Right cardiac atrium (tissue), 5 donors: ENCODE results near the gene NT5C3A. TPM values are rescaled to one million over a fixed set of nuclear protein-coding genes. Genes with fewer than 3 reads are reported as not detected.
"Not testable (repeated sequence)": the region's sequence is repeated elsewhere in the genome, so short reads cannot be mapped to it uniquely, and the experiment has no call there.

ENCODE experiments used
- ATAC-seq, 2 donors: fragments of 200-7000 bp; cut with Tn5 transposase; one replicate each; pipeline versions ENCODE4 v1.8.0 to v1.9.1; 2020; ENCODE audit warnings: moderate library complexity in 2 of 2, mild to moderate bottlenecking in 1 of 2
- DNase-seq, 3 donors: peaks; one replicate each; pipeline ENCODE4 v3.0.0-alpha.2; 2020
- H3K27ac ChIP-seq: one replicate; pipeline ENCODE4 v1.5.1; 2013; ENCODE audit warnings: mild to moderate bottlenecking, low read length, control low read depth, moderate library complexity
- H3K27me3 ChIP-seq: one replicate; pipeline ENCODE4 v1.6.1; 2013; ENCODE audit not compliant: control insufficient read depth, insufficient read depth
- H3K4me1 ChIP-seq: one replicate; pipeline ENCODE4 v1.6.1; 2013; ENCODE audit warnings: low read length; ENCODE audit not compliant: control insufficient read depth, insufficient read depth
- H3K4me3 ChIP-seq: one replicate; pipeline ENCODE4 v1.5.1; 2013; ENCODE audit warnings: low read length, control low read depth
- H3K9me3 ChIP-seq: one replicate; pipeline ENCODE4 v1.6.1; 2013; ENCODE audit warnings: low read length; ENCODE audit not compliant: control insufficient read depth
- WGBS: extraction: QIAGEN DNeasy Blood & Tissue Kit; methylation state at CpG from one replicate; pipeline ENCODE4 v1.1.7; 2013; 5-methylcytosine and 5-hydroxymethylcytosine counted together
- intact Hi-C, 4 donors: fragments of 100-400 bp; cut with DNase I; formaldehyde crosslinking; loops; one replicate each; pipeline versions ENCODE4 v1.11.0 to v1.14.0; 2022 to 2023
- polyA plus RNA-seq: library from polyadenylated mRNA; stranded (reverse); fragments of 200-250 nt; gene quantifications from one replicate; pipeline ENCODE4 v1.2.3, GENCODE V29; 2013
- total RNA-seq, 4 donors: library from RNA; stranded (reverse); fragmentation: NEBNext Ultra II Directional; extraction: Animal tissue kit (Norgen Biotek cat#: 25700); gene quantifications; one replicate each; pipeline ENCODE4 v1.2.1, GENCODE V29; 2021
- donor health status: healthy with polysubstance abuse.
- donor health status: DM: no; HTN: yes; CAD: no.
- donor health status: DM: no; HTN: no; CAD: no.
- donor health status: DM: no; HTN: yes; CAD: no; lungs with severe emphysema.
- donor health status: DM: yes; HTN: yes; CAD: no.

The NT5C3A gene
- total and polyA plus RNA-seq, 5 donors: 12.8 to 21.9 (median 15.0) TPM

GRCh38 chr7:33040803-33041516, 21.6 kb downstream of the NT5C3A start:
- DNase-seq: no peak
- Histone ChIP-seq H3K9me3 (no peaks in the 10 kb centered on the region), H3K27me3 (no peaks in the 10 kb centered on the region), H3K27ac (no peak overlapping the region), H3K4me3 (peak overlapping the region; percentile 5), H3K4me1 (peaks cover 8% of the 10 kb centered on the region)
- ATAC-seq: peak; percentile 63 to 64
- WGBS: 53% methylated on average over 9 of the region's 9 CpGs
- intact Hi-C loops: no loop called here

- intact Hi-C loops: no loop called here
- ATAC-seq (peak in 1 of 2 donors; percentile 27), DNase-seq (no peak)
- no peaks in the 10 kb centered on the region for H3K9me3 ChIP-seq
- peak overlapping the region; percentile 86 for H3K4me3 ChIP-seq
- 15% methylated on average over 1 of the region's 1 CpG for WGBS
- H3K27ac ChIP-seq: no peak overlapping the region
- H3K27me3 ChIP-seq: no peaks in the 10 kb centered on the region
- H3K4me1 ChIP-seq: peaks cover 5% of the 10 kb centered on the region
Observed at GRCh38 chr7:33039903-33040292, 22.7 kb downstream of the NT5C3A start.

GRCh38 chr7:33039257-33039902, 23.2 kb downstream of the NT5C3A start:
- WGBS: 19% methylated on average over 5 of the region's 5 CpGs
- no peaks in the 10 kb centered on the region for H3K9me3 ChIP-seq
- intact Hi-C loops: no loop called here
- ATAC-seq (no peak), DNase-seq (no peak)
- peaks cover 5% of the 10 kb centered on the region for H3K4me1 ChIP-seq
- no peak overlapping the region for H3K27ac ChIP-seq
- H3K4me3 ChIP-seq: peak overlapping the region; percentile 86
- H3K27me3 ChIP-seq: no peaks in the 10 kb centered on the region

- no peaks in the 10 kb centered on the region for H3K27me3 ChIP-seq
- DNase-seq (no peak), ATAC-seq (no peak)
- peaks cover 3% of the 10 kb centered on the region for H3K4me1 ChIP-seq
- no peaks in the 10 kb centered on the region for H3K9me3 ChIP-seq
- H3K4me3 ChIP-seq: no peak overlapping the region
- intact Hi-C loops: no loop called here
- 8% methylated on average over 2 of the region's 2 CpGs for WGBS
- no peak overlapping the region for H3K27ac ChIP-seq
Observed at GRCh38 chr7:33038639-33039038, 23.9 kb downstream of the NT5C3A start.

- Histone ChIP-seq H3K4me1 (no peaks in the 10 kb centered on the region), H3K27me3 (no peaks in the 10 kb centered on the region), H3K4me3 (no peak overlapping the region), H3K27ac (no peak overlapping the region), H3K9me3 (no peaks in the 10 kb centered on the region)
- DNase-seq: no peak
- WGBS: 95% methylated on average over 2 of the region's 2 CpGs
- intact Hi-C loops: no loop called here
- no peak for ATAC-seq
Observed at GRCh38 chr7:33035776-33036175, 26.8 kb downstream of the NT5C3A start.

- Histone ChIP-seq H3K9me3 (no peaks in the 10 kb centered on the region), H3K27ac (no peak overlapping the region), H3K4me3 (no peak overlapping the region), H3K27me3 (no peaks in the 10 kb centered on the region), H3K4me1 (no peaks in the 10 kb centered on the region)
- DNase-seq (no peak), ATAC-seq (no peak)
- intact Hi-C loops: no loop called here
- WGBS: 82% methylated on average over 4 of the region's 4 CpGs
Observed at GRCh38 chr7:33024189-33024757, 38.3 kb downstream of the NT5C3A start.

- intact Hi-C loops: no loop called here
- ATAC-seq: no peak
- Histone ChIP-seq H3K27ac (no peak overlapping the region), H3K9me3 (no peaks in the 10 kb centered on the region), H3K27me3 (no peaks in the 10 kb centered on the region), H3K4me3 (no peak overlapping the region), H3K4me1 (no peaks in the 10 kb centered on the region)
- no peak for DNase-seq
Observed at GRCh38 chr7:33012364-33012763, 50.2 kb downstream of the NT5C3A start.

- Histone ChIP-seq H3K4me1 (no peaks in the 10 kb centered on the region), H3K27me3 (no peaks in the 10 kb centered on the region), H3K9me3 (no peaks in the 10 kb centered on the region), H3K27ac (no peak overlapping the region), H3K4me3 (no peak overlapping the region)
- ATAC-seq: no peak
- 95% methylated on average over 2 of the region's 2 CpGs for WGBS
- DNase-seq: no peak
- intact Hi-C loops: no loop called here
Observed at GRCh38 chr7:33009734-33010133, 52.8 kb downstream of the NT5C3A start.

GRCh38 chr7:33005690-33006089, 56.9 kb downstream of the NT5C3A start:
- H3K4me3 ChIP-seq, intact Hi-C loops, ATAC-seq, H3K4me1 ChIP-seq, H3K27ac ChIP-seq, H3K9me3 ChIP-seq, H3K27me3 ChIP-seq: not testable (repeated sequence)
- 94% methylated on average over 4 of the region's 4 CpGs for WGBS
- DNase-seq: peak in 1 of 3 donors; percentile 20

- not testable (repeated sequence) for ATAC-seq, DNase-seq, H3K4me1 ChIP-seq
Observed at GRCh38 chr7:33005193-33005592, 57.4 kb downstream of the NT5C3A start.

GRCh38 chr7:33004104-33004616, 58.4 kb downstream of the NT5C3A start:
- whole genome bisulfite sequencing: 89% methylated on average over 10 of the region's 10 CpGs
- H3K9me3 ChIP-seq, H3K27me3 ChIP-seq, ATAC-seq, H3K4me1 ChIP-seq, H3K4me3 ChIP-seq, DNase-seq, intact Hi-C loops, H3K27ac ChIP-seq: not testable (repeated sequence)

More at GRCh38 chr7:33005193-33005592, 57.4 kb downstream of the NT5C3A start:
- H3K9me3 ChIP-seq, H3K27me3 ChIP-seq, H3K4me3 ChIP-seq, intact Hi-C loops, H3K27ac ChIP-seq: not testable (repeated sequence)
- 96% methylated on average over 8 of the region's 8 CpGs for WGBS
